Testis (tissue), 3 donors: ENCODE data around the gene ZC3H7B. TPM values are rescaled to one million over a fixed set of nuclear protein-coding genes. Genes with fewer than 3 reads are reported as not detected.
"Not testable (repeated sequence)": the region's sequence is repeated elsewhere in the genome, so short reads cannot be mapped to it uniquely, and the experiment has no call there.

Experiments used
- DNase-seq: peaks from one replicate; pipeline ENCODE4 v3.0.0-alpha.2; 2019
- H3K27ac ChIP-seq, 2 donors: fragments of 200-600 bp; sonication (generic); one replicate each; pipeline ENCODE4 v1.5.1; 2019
- H3K27me3 ChIP-seq: fragments of 200-600 bp; sonication (generic); one replicate; pipeline ENCODE4 v1.5.1; 2019
- H3K36me3 ChIP-seq: fragments of 200-600 bp; sonication (generic); one replicate; pipeline ENCODE4 v1.5.1; 2017; ENCODE audit warnings: low read depth; ENCODE audit errors: missing control alignments
- H3K4me1 ChIP-seq: fragments of 200-600 bp; sonication (generic); one replicate; pipeline ENCODE4 v1.5.1; 2019
- H3K4me3 ChIP-seq, 2 donors: fragments of 200-600 bp; sonication (generic); one replicate each; pipeline ENCODE4 v1.5.1; 2017 to 2019
- H3K9me3 ChIP-seq: fragments of 200-600 bp; sonication (generic); one replicate; pipeline ENCODE4 v1.5.1; 2017
- POLR2A ChIP-seq: fragments of 450-650 bp; IDR thresholded peaks from one replicate; pipeline ENCODE4 v1.6.1; 2017; ENCODE audit warnings: antibody characterized with exemption, mild to moderate bottlenecking, moderate library complexity
- WGBS, 2 donors: methylation state at CpG; one replicate each; pipeline ENCODE4 v1.1.5; 2018; 5-methylcytosine and 5-hydroxymethylcytosine counted together
- intact Hi-C: fragments of 100-400 bp; cut with DNase I; formaldehyde crosslinking; loops from one replicate; pipeline ENCODE4 v1.15.1; 2023; ENCODE audit warnings: low total_unique reads
- polyA plus RNA-seq: library from polyadenylated mRNA; stranded (reverse); fragments of 350-450 nt; fragmentation: Illumina TruSeq; extraction: RNeasy Lipid Tissue Mini Kit (QIAGEN cat#74804); gene quantifications from one replicate; pipeline ENCODE4 v1.2.3, GENCODE V29; 2014; ENCODE audit warnings: low read depth, low replicate concordance; ENCODE audit not compliant: insufficient read depth
- total RNA-seq, 2 donors: library from RNA; depleted of rRNA; stranded (reverse); fragments of >200 nt; gene quantifications; one replicate each; pipeline ENCODE4 v1.2.3, GENCODE V29; 2016
- TF ChIP-seq, protein P1 (sequence below), 3 experiments: fragments of 450-650 bp in 2 of 3; fragments of 200-600 bp in 1 of 3; sonication (generic) in 1 of 3; IDR thresholded peaks; one replicate each; pipeline ENCODE4 v1.5.1; 2016 to 2019; ENCODE audit warnings: antibody characterized with exemption in 3 of 3, mild to moderate bottlenecking in 2 of 3, moderate library complexity in 1 of 3

The ZC3H7B gene
- total and polyA plus RNA-seq, 3 donors from 2014 or later, result 38.9 to 63.0 (median 56.4) TPM

DNA sequence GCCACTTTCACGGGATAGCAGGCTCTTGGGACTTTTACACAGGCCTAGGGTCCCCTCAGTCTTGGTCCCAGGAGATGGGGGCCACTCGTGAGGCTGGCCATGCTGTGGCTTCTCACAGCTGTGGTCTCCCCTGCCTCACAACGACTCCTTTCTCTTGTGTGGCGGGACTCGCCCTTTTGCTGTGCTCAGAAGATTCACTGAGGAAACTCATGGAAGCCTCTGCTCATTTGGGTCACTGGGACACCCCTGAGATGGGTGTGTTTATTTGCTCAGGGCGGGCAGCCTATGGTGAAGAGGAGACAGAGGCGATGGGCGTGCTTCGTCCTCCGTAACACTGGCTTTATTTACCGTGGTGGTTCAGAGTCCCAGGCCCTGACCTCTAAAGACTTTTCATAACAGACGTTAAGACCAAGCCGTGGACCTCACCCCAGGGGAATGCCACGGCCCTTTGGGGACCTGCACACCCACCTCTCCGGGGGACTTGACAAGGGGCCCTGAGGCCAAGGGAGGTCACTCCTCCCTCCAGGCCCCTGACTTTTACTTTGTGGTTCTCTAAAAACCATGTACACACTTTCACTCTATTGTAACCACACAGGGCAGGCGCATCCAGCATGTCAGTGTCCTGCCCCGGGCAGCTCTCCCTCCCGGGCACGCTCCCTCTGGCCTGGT is 96.0 kb downstream of the ZC3H7B start:
- no peak for DNase-seq
- H3K36me3 ChIP-seq, result no peaks in the 10 kb centered on the region
- no peaks in the 10 kb centered on the region for H3K27me3 ChIP-seq
- H3K4me1 ChIP-seq, result peaks cover 27% of the 10 kb centered on the region
- H3K9me3 ChIP-seq, result no peaks in the 10 kb centered on the region
- 80 to 86% methylated on average over 10 to 19 of the region's 19 CpGs for WGBS, 2 donors
- TF ChIP-seq, protein P1, sequence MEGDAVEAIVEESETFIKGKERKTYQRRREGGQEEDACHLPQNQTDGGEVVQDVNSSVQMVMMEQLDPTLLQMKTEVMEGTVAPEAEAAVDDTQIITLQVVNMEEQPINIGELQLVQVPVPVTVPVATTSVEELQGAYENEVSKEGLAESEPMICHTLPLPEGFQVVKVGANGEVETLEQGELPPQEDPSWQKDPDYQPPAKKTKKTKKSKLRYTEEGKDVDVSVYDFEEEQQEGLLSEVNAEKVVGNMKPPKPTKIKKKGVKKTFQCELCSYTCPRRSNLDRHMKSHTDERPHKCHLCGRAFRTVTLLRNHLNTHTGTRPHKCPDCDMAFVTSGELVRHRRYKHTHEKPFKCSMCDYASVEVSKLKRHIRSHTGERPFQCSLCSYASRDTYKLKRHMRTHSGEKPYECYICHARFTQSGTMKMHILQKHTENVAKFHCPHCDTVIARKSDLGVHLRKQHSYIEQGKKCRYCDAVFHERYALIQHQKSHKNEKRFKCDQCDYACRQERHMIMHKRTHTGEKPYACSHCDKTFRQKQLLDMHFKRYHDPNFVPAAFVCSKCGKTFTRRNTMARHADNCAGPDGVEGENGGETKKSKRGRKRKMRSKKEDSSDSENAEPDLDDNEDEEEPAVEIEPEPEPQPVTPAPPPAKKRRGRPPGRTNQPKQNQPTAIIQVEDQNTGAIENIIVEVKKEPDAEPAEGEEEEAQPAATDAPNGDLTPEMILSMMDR (IDR thresholded peaks at IDR 0.05), result no peak
- H3K27ac ChIP-seq, result peak overlapping the region in 1 of 2 donors; percentile 19
- intact Hi-C loops, result no loop called here
- no peak overlapping the region for H3K4me3 ChIP-seq

DNA sequence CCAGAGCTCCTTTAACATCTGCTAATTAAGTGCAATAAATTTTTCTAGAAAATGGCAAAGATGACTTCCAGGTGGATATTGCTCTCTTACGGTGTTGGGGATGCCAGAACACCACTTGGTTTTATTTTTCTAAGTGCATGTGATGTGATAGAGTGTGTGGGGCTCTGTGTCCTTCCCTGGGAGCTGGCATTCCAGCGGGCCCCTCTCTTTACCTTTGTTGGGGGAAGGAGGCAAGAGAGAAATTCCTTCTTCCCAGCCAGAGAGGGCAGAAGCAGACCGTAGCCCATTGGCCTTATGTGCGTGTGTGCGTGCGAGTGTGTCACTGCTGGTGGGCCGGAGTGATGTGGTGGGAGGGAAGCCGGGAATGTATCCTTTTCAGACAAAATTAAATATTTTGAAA is 97.6 kb downstream of the ZC3H7B start:
- 55 to 57% methylated on average over 8 of the region's 8 CpGs for WGBS, 2 donors
- Histone ChIP-seq H3K4me3 (no peak overlapping the region), H3K36me3 (no peaks in the 10 kb centered on the region), H3K27ac (no peak overlapping the region), H3K4me1 (peaks cover 28% of the 10 kb centered on the region), H3K9me3 (no peaks in the 10 kb centered on the region), H3K27me3 (no peaks in the 10 kb centered on the region)
- DNase-seq, result no peak
- intact Hi-C loops, result no loop called here
- TF ChIP-seq, protein P1 (IDR thresholded peaks at IDR 0.05), result no peak
- TF ChIP-seq POLR2A, result no peak

DNA sequence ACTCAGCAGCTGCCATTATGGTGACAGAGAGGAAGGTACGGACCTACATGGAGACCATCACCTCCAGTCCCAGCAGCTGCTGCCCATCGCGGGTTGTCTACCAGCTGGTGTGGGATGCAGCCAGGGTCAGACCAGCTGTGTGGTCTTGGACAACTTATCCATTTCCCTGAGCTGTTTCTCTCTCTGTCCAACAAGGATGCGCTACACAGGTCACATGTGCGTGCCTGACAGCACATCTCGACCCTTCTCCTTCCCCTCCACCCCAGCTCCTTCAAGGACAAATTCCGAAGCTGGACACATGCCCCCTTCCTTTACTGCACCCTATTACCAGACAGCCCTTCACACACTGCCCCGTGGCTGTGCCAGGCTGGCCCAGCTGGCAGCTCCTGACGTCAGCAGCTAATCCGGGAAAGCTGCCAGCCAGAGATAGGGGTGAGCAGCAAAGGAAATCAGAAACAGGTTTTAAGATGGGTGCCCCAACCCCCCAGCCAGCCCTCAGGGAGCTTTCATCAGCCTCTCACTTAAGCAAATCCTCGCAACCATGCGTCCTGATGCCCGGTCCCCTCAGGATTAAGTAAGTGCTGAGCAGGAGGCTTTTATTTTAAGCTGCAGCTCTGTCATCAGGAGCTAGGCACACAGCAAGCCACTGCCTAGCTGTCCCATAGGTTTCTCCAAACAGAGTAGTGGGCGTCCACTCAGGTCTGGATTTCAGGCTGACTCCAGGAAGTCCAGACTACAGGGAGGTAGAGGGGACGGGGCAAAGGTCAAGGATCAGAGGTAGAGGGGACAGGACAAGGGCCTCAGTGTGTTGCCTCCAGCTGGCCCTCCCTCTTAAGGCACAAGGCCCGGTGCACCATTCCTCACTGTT is 100.7 kb downstream of the ZC3H7B start:
- Histone ChIP-seq H3K27ac (peak overlapping the region; percentile 68 to 81), H3K36me3 (no peaks in the 10 kb centered on the region), H3K4me3 (no peak overlapping the region), H3K9me3 (no peaks in the 10 kb centered on the region), H3K4me1 (peaks cover 19% of the 10 kb centered on the region), H3K27me3 (no peaks in the 10 kb centered on the region)
- intact Hi-C loops, result loop anchor here (5.0 kb wide), 1 partner anchor 115 kb away; no protein-coding TSS in a partner anchor
- peak; percentile 91 for DNase-seq
- no peak for TF ChIP-seq POLR2A
- TF ChIP-seq, protein P1 (IDR thresholded peaks at IDR 0.05), result no peak
- WGBS, 2 donors, result 24 to 50% methylated on average over 15 to 16 of the region's 16 CpGs

DNA sequence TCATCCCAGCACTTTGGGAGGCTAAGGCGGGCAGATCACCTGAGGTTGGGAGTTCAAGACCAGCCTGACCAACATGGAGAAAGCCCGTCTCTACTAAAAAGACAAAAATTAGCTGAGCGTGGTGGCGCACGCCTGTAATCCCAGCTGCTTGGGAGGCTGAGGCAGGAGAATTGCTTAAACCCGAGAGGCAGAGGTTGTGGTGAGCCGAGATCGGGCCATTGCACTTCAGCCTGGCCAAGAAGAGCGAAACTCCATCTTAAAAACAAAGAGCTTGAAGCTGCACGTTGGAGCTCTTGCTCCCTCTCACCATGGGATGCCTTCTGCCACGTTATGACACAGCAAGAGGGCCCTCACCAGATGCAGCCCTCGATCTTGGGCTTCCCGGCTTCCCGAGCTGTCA is 101.5 kb downstream of the ZC3H7B start:
- WGBS, 2 donors, result 93 to 95% methylated on average over 14 of the region's 14 CpGs
- peak overlapping the region in 1 of 2 donors; percentile 81 for H3K27ac ChIP-seq
- H3K4me3 ChIP-seq, DNase-seq, H3K9me3 ChIP-seq, H3K27me3 ChIP-seq, H3K36me3 ChIP-seq: not testable (repeated sequence)
- H3K4me1 ChIP-seq, result peaks cover 19% of the 10 kb centered on the region
- intact Hi-C loops, result loop anchor here (5.0 kb wide), 1 partner anchor 114 kb away; no protein-coding TSS in a partner anchor

DNA sequence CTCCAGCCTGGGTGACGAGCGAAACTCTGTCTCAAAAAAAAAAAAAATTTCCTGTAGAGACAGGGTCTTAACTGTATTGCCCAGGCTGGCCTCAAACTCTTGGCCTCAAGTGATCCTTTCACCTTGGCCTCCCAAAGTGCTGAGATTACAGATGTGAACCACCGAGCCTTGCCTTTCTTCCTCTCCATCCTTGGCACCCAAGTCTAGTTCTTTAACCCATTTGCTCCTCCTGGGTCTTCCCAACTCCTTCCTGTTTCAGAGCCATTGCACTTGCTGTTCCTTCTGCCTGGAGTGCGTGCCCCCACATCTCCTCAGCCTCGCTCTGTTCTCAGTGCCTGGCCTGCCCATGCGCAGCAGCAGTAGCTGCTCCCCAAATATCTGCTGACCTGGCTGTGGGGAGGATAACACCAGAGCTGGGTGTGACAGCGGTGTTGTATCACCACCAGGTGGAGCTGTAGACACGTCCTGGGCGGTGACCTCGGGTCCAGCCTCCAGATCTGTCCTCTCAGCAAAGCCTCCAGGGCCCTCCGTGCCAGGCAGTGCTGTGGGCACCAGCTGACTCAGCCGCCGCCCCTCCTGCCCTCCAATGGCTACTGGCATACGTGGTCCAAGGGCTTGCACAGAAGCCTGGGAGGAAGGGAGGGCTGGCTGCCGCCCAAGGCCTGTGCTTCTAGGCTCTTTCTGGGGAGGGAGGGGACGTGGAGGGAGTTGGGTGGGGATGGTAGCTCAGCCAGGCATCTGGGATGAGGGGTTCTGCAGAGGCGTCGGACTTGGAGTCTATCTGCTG is 102.4 kb downstream of the ZC3H7B start:
- Histone ChIP-seq H3K27me3 (no peaks in the 10 kb centered on the region), H3K4me3 (no peak overlapping the region), H3K9me3 (no peaks in the 10 kb centered on the region), H3K4me1 (peaks cover 19% of the 10 kb centered on the region), H3K36me3 (no peaks in the 10 kb centered on the region), H3K27ac (no peak overlapping the region)
- DNase-seq, result peak; percentile 94
- intact Hi-C loops, result loop anchor here (5.0 kb wide), 1 partner anchor 114 kb away; no protein-coding TSS in a partner anchor
- TF ChIP-seq POLR2A, result no peak
- TF ChIP-seq, protein P1 (IDR thresholded peaks at IDR 0.05), result peak; percentile 93 to 98 (median 98)
- WGBS, 2 donors, result 39 to 40% methylated on average over 11 to 18 of the region's 18 CpGs
